ENCODE results near the gene AQP3. TPM values are rescaled to one million over a fixed set of nuclear protein-coding genes. Genes with fewer than 3 reads are reported as not detected.

AQP3 gene
- total and polyA plus RNA-seq, 2 of the 13 experiments (the other 11 are each of a cell fraction or from before 2014, with no cell fraction given) = 1.4 to 5.5 TPM

GRCh38 chr9:33452828-33453271 is 5.5 kb upstream of the AQP3 start (continued):
- peak; percentile 29; the same call in 1 of the 2 replicates for TF ChIP-seq ZNF556 (CRISPR knock-in tag; IDR thresholded peaks at IDR 0.05; ENCODE audit: borderline replicate concordance)
- no peak for TF ChIP-seq FOXK2 (IDR thresholded peaks at IDR 0.05)
- TF ChIP-seq ZFP36L2 (CRISPR knock-in tag; IDR thresholded peaks at IDR 0.05) = no peak
- peak; percentile 55 for TF ChIP-seq ZNF687 (CRISPR knock-in tag; IDR thresholded peaks at IDR 0.05)
- no peak for TF ChIP-seq HES4 (CRISPR knock-in tag; IDR thresholded peaks at IDR 0.05; ENCODE audit: borderline replicate concordance)
- TF ChIP-seq MED8 (CRISPR knock-in tag; IDR thresholded peaks at IDR 0.05; ENCODE audit: insufficient replicate concordance) = no peak
- TF ChIP-seq ZNF282 (IDR thresholded peaks at IDR 0.05; ENCODE audit: partially characterized antibody) = no peak
- TF ChIP-seq FIP1L1 (IDR thresholded peaks at IDR 0.05; ENCODE audit: borderline replicate concordance, insufficient read depth, low read depth, low read length) = no peak
- 0 out of 2 replicates have a peak, but pooled peaks have one; percentile 52 for TF ChIP-seq RXRA (CRISPR knock-in tag; IDR thresholded peaks at IDR 0.05)
- no peak for TF ChIP-seq ISX (CRISPR knock-in tag; conservative IDR thresholded peaks at IDR 0.05)
- TF ChIP-seq YY1 (IDR thresholded peaks at IDR 0.05; ENCODE audit: insufficient read depth, insufficient replicate concordance, low read depth, low read length) = peak; percentile 30
- TF ChIP-seq FOXA3 (CRISPR knock-in tag; IDR thresholded peaks at IDR 0.05) = 0 out of 2 replicates have a peak, but pooled peaks have one; percentile 14
- TF ChIP-seq KIAA2018 (CRISPR knock-in tag; IDR thresholded peaks at IDR 0.05; ENCODE audit: borderline replicate concordance) = no peak
- TF ChIP-seq ZBTB4 (CRISPR knock-in tag; IDR thresholded peaks at IDR 0.05; ENCODE audit: borderline replicate concordance) = no peak

Measured in HepG2 (cell line).